Measurements from ENCODE around the gene AK4. TPM values are rescaled to one million over a fixed set of nuclear protein-coding genes. Genes with fewer than 3 reads are reported as not detected.

The AK4 gene
- total and polyA plus RNA-seq, 2 of the 8 experiments (the other 6 are each of a cell fraction or from before 2014, with no cell fraction given): 64.5 to 175 TPM

- TF ChIP-seq USF2 (IDR thresholded peaks at IDR 0.05; ENCODE audit: low read length): no peak
- TF ChIP-seq SP4 (IDR thresholded peaks at IDR 0.05; ENCODE audit: low read length): no peak
- TF ChIP-seq SP1 (IDR thresholded peaks at IDR 0.05; ENCODE audit: low read depth, low read length): no peak
- no peak for TF ChIP-seq RNF2 (IDR thresholded peaks at IDR 0.05; ENCODE audit: borderline replicate concordance, low read depth, low read length, missing control alignments, poor library complexity, severe bottlenecking)
- no peak for TF ChIP-seq RAD21 (IDR thresholded peaks at IDR 0.05 in 1 of 2, conservative IDR thresholded peaks at IDR 0.05 in 1 of 2; ENCODE audit: low read depth in 2 of 2, low read length in 2 of 2)
Observed at GRCh38 chr1:65267271-65267670, 119.3 kb downstream of the AK4 start (continued).

All from H1 (cell line).